LNCaP clone FGC (cell line): Measurements from ENCODE around the gene PITPNM3.

Experiments used
- DNase-seq: peaks from one replicate; pipeline ENCODE4 v3.0.0-alpha.2; 2011; ENCODE audit warnings: low read depth
- H3K4me3 ChIP-seq: 2 replicates; pipeline ENCODE4 v1.5.1; 2011; ENCODE audit warnings: mild to moderate bottlenecking, low read depth, low read length, control low read depth
- CTCF ChIP-seq: IDR thresholded peaks from 2 replicates; pipeline ENCODE4 v1.5.1; 2012; ENCODE audit warnings: mild to moderate bottlenecking; ENCODE audit not compliant: control insufficient read depth, insufficient read depth; ENCODE audit errors: extremely low read depth

PITPNM3 gene

GRCh38 chr17:6413065-6413464, 143.3 kb downstream of the PITPNM3 start:
- H3K4me3 ChIP-seq, result no peak overlapping the region
- peak; percentile 8 for DNase-seq
- TF ChIP-seq CTCF, result peak; percentile 56

- no peak for TF ChIP-seq CTCF
- no peak for DNase-seq
- no peak overlapping the region for H3K4me3 ChIP-seq
Measured at GRCh38 chr17:6408735-6409134, 147.6 kb downstream of the PITPNM3 start.

- no peak for DNase-seq
- no peak overlapping the region for H3K4me3 ChIP-seq
- TF ChIP-seq CTCF, result no peak
Measured at GRCh38 chr17:6408276-6408675, 148.1 kb downstream of the PITPNM3 start.

- DNase-seq, result no peak
- H3K4me3 ChIP-seq, result no peak overlapping the region
- TF ChIP-seq CTCF, result no peak
Measured at GRCh38 chr17:6402258-6402657, 154.1 kb downstream of the PITPNM3 start.
